CD4-positive, alpha-beta T cell treated with Interferon alpha-2 for 1 hour (primary cell): ENCODE data around the gene DUOXA2.
"Not testable (repeated sequence)": the region's sequence is repeated elsewhere in the genome, so short reads cannot be mapped to it uniquely, and the experiment has no call there.

Experiments used
- DNase-seq, 2 donors: peaks; one replicate each; pipeline ENCODE4 v3.0.0-alpha.2; 2020 to 2022

DUOXA2 gene

GRCh38 chr15:45114076-45114750 is at the start of gene DUOXA2, which contains the start of gene DUOX2:
DUOXA2 (plus strand) TSS chr15:45114326; CDS start chr15:45114606, 280 bp downstream.
DUOX2 (minus strand) TSS chr15:45114172; CDS start chr15:45113411, 761 bp downstream.
- DNase-seq: no peak

GRCh38 chr15:45064386-45064785 is 49.7 kb upstream of the DUOXA2 start:
- no peak for DNase-seq

- DNase-seq: not testable (repeated sequence)
These were observed 44.2 kb upstream of the DUOXA2 start for GRCh38 chr15:45069942-45070360.

GRCh38 chr15:45073602-45074001 is 40.5 kb upstream of the DUOXA2 start:
- DNase-seq: not testable (repeated sequence)

GRCh38 chr15:45075440-45076320 is 38.4 kb upstream of the DUOXA2 start:
- DNase-seq: not testable (repeated sequence)

GRCh38 chr15:45077391-45077790 is 36.7 kb upstream of the DUOXA2 start:
- not testable (repeated sequence) for DNase-seq

GRCh38 chr15:45079201-45079600 is 34.9 kb upstream of the DUOXA2 start:
- DNase-seq: not testable (repeated sequence)

- not testable (repeated sequence) for DNase-seq
These were observed 34.4 kb upstream of the DUOXA2 start for GRCh38 chr15:45079628-45080246.

- DNase-seq: not testable (repeated sequence)
These were observed 33.5 kb upstream of the DUOXA2 start for GRCh38 chr15:45080593-45080992.

GRCh38 chr15:45082412-45082811 is 31.7 kb upstream of the DUOXA2 start:
- DNase-seq: not testable (repeated sequence)

GRCh38 chr15:45083223-45083622 is 30.9 kb upstream of the DUOXA2 start:
- no peak for DNase-seq

GRCh38 chr15:45084163-45084562 is 30.0 kb upstream of the DUOXA2 start:
- no peak for DNase-seq

GRCh38 chr15:45087513-45087912 is 26.6 kb upstream of the DUOXA2 start:
- DNase-seq: no peak

GRCh38 chr15:45088801-45089711 is 25.1 kb upstream of the DUOXA2 start:
- no peak for DNase-seq

GRCh38 chr15:45089712-45090373 is 24.3 kb upstream of the DUOXA2 start:
- DNase-seq: no peak

- no peak for DNase-seq
These were observed 23.0 kb upstream of the DUOXA2 start for GRCh38 chr15:45091161-45091560.

- DNase-seq: no peak
These were observed 22.6 kb upstream of the DUOXA2 start for GRCh38 chr15:45091576-45091975.

GRCh38 chr15:45093013-45093412 is 21.1 kb upstream of the DUOXA2 start:
- DNase-seq: no peak

GRCh38 chr15:45093622-45094357 is 20.3 kb upstream of the DUOXA2 start:
- no peak for DNase-seq

GRCh38 chr15:45094358-45094730 is 19.8 kb upstream of the DUOXA2 start:
- no peak for DNase-seq

- DNase-seq: no peak
These were observed 18.5 kb upstream of the DUOXA2 start for GRCh38 chr15:45095661-45096060.
